ENCODE measurements around the gene ZNRF1. TPM values are rescaled to one million over a fixed set of nuclear protein-coding genes. Genes with fewer than 3 reads are reported as not detected.

ZNRF1 gene
- total and polyA plus RNA-seq, 10 of the 15 experiments (the other 5 are each of a cell fraction or from before 2014, with no cell fraction given) = 5.8 to 25.9 (median 14.3) TPM

DNA sequence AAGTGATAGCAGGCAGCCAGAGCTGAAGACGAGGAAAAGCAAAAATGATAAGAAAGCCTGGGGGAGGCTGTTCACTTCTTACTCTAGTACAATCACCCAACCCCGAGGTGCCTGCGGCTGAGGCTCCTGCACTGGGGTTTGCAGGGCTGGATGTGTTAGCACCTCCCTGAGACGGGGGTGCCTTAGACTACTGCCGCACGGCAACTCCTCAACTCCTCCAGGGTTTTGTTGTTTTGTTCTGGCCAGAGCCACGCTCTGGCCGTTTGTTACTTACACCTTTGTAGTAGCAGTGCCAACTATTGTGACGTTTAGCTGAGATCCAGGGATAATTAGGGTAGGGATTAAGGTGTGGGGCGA, 66.3 kb downstream of the ZNRF1 start (continued):
- TF ChIP-seq, protein P1, sequence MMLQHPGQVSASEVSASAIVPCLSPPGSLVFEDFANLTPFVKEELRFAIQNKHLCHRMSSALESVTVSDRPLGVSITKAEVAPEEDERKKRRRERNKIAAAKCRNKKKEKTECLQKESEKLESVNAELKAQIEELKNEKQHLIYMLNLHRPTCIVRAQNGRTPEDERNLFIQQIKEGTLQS (IDR thresholded peaks at IDR 0.05; ENCODE audit: borderline replicate concordance, extremely low read depth, low read depth, low read length) = no peak
- TF ChIP-seq POLR2AphosphoS2 (IDR thresholded peaks at IDR 0.05; ENCODE audit: low read depth, low read length) (no peak), JUND (IDR thresholded peaks at IDR 0.05; ENCODE audit: low read depth, low read length) (no peak)

DNA sequence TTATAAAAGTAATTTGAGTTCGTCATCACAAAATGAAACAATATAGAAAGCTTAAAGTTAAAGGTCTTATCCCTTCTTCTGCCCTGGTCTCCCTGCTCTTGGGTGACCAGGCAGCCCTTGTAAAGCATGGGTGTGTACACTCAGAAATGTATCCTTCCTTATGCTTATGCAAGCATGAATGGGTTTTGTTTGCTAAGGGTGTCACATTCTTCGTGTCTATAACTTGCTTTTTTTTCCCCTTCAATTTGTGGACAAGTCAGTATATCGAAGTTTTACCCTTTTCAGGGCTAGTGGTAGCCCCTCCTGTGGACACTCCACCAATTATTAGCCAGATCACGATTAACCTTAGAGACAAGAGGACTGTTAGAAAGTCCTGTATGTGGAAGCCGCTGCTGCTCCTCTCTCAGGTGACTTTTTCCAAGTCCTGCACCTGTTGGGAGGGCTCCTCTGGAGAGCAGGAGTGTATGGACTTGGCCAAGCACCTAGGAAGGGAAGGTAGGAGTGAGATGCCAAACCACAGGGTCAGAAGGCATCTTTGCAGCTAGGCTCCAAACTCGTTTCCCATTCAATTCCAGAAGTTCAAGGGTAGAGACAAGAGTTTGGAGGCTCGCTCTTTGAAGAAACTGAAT, 66.8 kb downstream of the ZNRF1 start:
- DNase-seq (ENCODE audit: low read depth, low spot score) = no peak
- CTCF ChIA-PET = interaction anchor here (1.0 to 1.4 kb wide), 2 partner anchors 23 to 46 kb away, joined by 3 read pairs; no protein-coding TSS in a partner anchor
- Histone ChIP-seq H3K4me3 (no peak overlapping the region), H4K20me1 (ENCODE audit: control insufficient read depth, insufficient read depth) (no peaks in the 10 kb centered on the region), H3K36me3 (ENCODE audit: control insufficient read depth in 2 of 2, insufficient read depth in 2 of 2, low read length in 1 of 2) (no peaks in the 10 kb centered on the region), H3K9me3 (replicated peaks; ENCODE audit: control insufficient read depth, insufficient read depth, low read length) (no peaks in the 10 kb centered on the region), H3K27ac (ENCODE audit: control insufficient read depth, insufficient read depth) (no peak overlapping the region), H2AFZ (ENCODE audit: control insufficient read depth, low read depth, low read length) (no peak overlapping the region), H3K4me2 (ENCODE audit: control insufficient read depth, insufficient read depth) (no peak overlapping the region), H3K4me1 (ENCODE audit: control insufficient read depth, insufficient read depth, low read length) (peaks cover 14% of the 10 kb centered on the region), H3K79me2 (ENCODE audit: control insufficient read depth, insufficient read depth, low read length) (no peaks in the 10 kb centered on the region; the same call in none of the 2 replicates), H3K9ac (ENCODE audit: control insufficient read depth, insufficient read depth, low read length) (no peak overlapping the region), H3K27me3 (replicated peaks in 1 of 2; ENCODE audit: control insufficient read depth in 2 of 2, insufficient read depth in 2 of 2, low read length in 1 of 2) (no peaks in the 10 kb centered on the region)
- POLR2A ChIA-PET = no interaction called here
- in situ Hi-C loops (cut with MboI) (no loop called here), intact Hi-C loops (cut with micrococcal nuclease; ENCODE audit: unreplicated experiment) (no loop called here)
- TF ChIP-seq, protein P2, sequence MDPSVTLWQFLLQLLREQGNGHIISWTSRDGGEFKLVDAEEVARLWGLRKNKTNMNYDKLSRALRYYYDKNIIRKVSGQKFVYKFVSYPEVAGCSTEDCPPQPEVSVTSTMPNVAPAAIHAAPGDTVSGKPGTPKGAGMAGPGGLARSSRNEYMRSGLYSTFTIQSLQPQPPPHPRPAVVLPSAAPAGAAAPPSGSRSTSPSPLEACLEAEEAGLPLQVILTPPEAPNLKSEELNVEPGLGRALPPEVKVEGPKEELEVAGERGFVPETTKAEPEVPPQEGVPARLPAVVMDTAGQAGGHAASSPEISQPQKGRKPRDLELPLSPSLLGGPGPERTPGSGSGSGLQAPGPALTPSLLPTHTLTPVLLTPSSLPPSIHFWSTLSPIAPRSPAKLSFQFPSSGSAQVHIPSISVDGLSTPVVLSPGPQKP (IDR thresholded peaks at IDR 0.05; ENCODE audit: low read depth, low read length) = no peak
- TF ChIP-seq CHD2 (IDR thresholded peaks at IDR 0.05; ENCODE audit: borderline replicate concordance, low read depth, low read length) (no peak), IRF5 (IDR thresholded peaks at IDR 0.05; ENCODE audit: borderline replicate concordance) (no peak), RAD21 (IDR thresholded peaks at IDR 0.05; ENCODE audit: insufficient read depth, low read depth, low read length) (no peak), MTA2 (IDR thresholded peaks at IDR 0.05; ENCODE audit: low read depth) (no peak), LARP7 (IDR thresholded peaks at IDR 0.05) (no peak), ZZZ3 (IDR thresholded peaks at IDR 0.05; ENCODE audit: control insufficient read depth, insufficient read length, low read depth) (no peak)
- TF ChIP-seq, protein P3, sequence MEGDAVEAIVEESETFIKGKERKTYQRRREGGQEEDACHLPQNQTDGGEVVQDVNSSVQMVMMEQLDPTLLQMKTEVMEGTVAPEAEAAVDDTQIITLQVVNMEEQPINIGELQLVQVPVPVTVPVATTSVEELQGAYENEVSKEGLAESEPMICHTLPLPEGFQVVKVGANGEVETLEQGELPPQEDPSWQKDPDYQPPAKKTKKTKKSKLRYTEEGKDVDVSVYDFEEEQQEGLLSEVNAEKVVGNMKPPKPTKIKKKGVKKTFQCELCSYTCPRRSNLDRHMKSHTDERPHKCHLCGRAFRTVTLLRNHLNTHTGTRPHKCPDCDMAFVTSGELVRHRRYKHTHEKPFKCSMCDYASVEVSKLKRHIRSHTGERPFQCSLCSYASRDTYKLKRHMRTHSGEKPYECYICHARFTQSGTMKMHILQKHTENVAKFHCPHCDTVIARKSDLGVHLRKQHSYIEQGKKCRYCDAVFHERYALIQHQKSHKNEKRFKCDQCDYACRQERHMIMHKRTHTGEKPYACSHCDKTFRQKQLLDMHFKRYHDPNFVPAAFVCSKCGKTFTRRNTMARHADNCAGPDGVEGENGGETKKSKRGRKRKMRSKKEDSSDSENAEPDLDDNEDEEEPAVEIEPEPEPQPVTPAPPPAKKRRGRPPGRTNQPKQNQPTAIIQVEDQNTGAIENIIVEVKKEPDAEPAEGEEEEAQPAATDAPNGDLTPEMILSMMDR (IDR thresholded peaks at IDR 0.05 in 2 of 3, conservative IDR thresholded peaks at IDR 0.05 in 1 of 3; ENCODE audit: control insufficient read depth in 2 of 3, extremely low read depth in 1 of 3, insufficient read depth in 1 of 3, low read depth in 3 of 3, low read length in 3 of 3) = no peak
- ATAC-seq = no peak
- RAD21 ChIA-PET (ENCODE audit: unreplicated experiment) = interaction anchor here (1.1 kb wide), 1 partner anchor 35 kb away, joined by 3 read pairs; no protein-coding TSS in a partner anchor
- no peak for FAIRE-seq
- WGBS (ENCODE audit: insufficient coverage, insufficient replicate concordance, low lambda C conversion rate, missing lambda C conversion rate) = 60% methylated on average over 7 of the region's 7 CpGs
- SMC1A ChIA-PET (ENCODE audit: uncharacterized antibody, unreplicated experiment) = no interaction called here
- no TSS peak for BruUV-seq (replicated peaks)

All from GM12878 (cell line).